Sigmoid colon (tissue), 7 donors: ENCODE measurements around the gene CAPZA2. TPM values are rescaled to one million over a fixed set of nuclear protein-coding genes. Genes with fewer than 3 reads are reported as not detected.

ENCODE experiments used
- DNase-seq: peaks from one replicate; pipeline ENCODE4 v3.0.0-alpha.2; 2019
- H3K27ac ChIP-seq, 4 donors: fragments of 200-600 bp; sonication (generic); one replicate each; pipeline ENCODE4 v1.5.1; 2016 to 2019; ENCODE audit warnings: mild to moderate bottlenecking in 1 of 4
- H3K27me3 ChIP-seq, 3 donors: fragments of 200-600 bp; sonication (generic); one replicate each; pipeline ENCODE4 v1.5.1; 2019; ENCODE audit warnings: mild to moderate bottlenecking in 1 of 3
- H3K36me3 ChIP-seq, 4 donors: fragments of 200-600 bp; sonication (generic); one replicate each; pipeline ENCODE4 v1.5.1; 2016 to 2019
- H3K4me1 ChIP-seq, 4 donors: fragments of 200-600 bp; sonication (generic); one replicate each; pipeline ENCODE4 v1.5.1; 2017 to 2019
- H3K4me3 ChIP-seq, 4 donors: fragments of 200-600 bp; sonication (generic); one replicate each; pipeline ENCODE4 v1.5.1; 2017 to 2019; ENCODE audit warnings: mild to moderate bottlenecking in 2 of 4, moderate library complexity in 1 of 4
- H3K9me3 ChIP-seq, 4 donors: fragments of 200-600 bp in 3 of 4; sonication (generic) in 3 of 4; one replicate each; pipeline versions ENCODE4 v1.5.1 to v1.6.1; 2013 to 2019
- EP300 ChIP-seq, 4 donors: sonication (generic); formaldehyde crosslinking; IDR thresholded peaks; one replicate each; pipeline ENCODE4 v1.6.1; 2017; ENCODE audit warnings: antibody characterized with exemption in 4 of 4
- POLR2A ChIP-seq, 2 donors: fragments of 450-650 bp; IDR thresholded peaks; one replicate each; pipeline ENCODE4 v1.6.1; 2016; ENCODE audit warnings: antibody characterized with exemption in 2 of 2, mild to moderate bottlenecking in 2 of 2, moderate library complexity in 2 of 2
- POLR2AphosphoS5 ChIP-seq, 4 donors: sonication (generic); formaldehyde crosslinking; IDR thresholded peaks; one replicate each; pipeline ENCODE4 v1.6.1; 2017; ENCODE audit warnings: antibody characterized with exemption in 4 of 4
- WGBS, 2 donors: extraction: QIAGEN DNeasy Blood & Tissue Kit; methylation state at CpG; one replicate each; pipeline ENCODE4 v1.1.7; 2013; 5-methylcytosine and 5-hydroxymethylcytosine counted together
- intact Hi-C: fragments of 100-400 bp; cut with DNase I; formaldehyde crosslinking; loops from one replicate; pipeline ENCODE4 v1.15.1; 2023
- polyA plus RNA-seq, 3 donors: library from polyadenylated mRNA; stranded (reverse); fragments of 200-250 nt; gene quantifications; one replicate each; pipeline ENCODE4 v1.2.3, GENCODE V29; 2013
- total RNA-seq, 4 donors: library from RNA; depleted of rRNA; stranded (reverse); fragments of >200 nt; gene quantifications; one replicate each; pipeline ENCODE4 v1.1.0, GENCODE V29; 2016
- TF ChIP-seq, protein P1 (sequence below), 4 experiments: fragments of 450-650 bp in 3 of 4; fragments of 200-600 bp in 1 of 4; IDR thresholded peaks; one replicate each; pipeline ENCODE4 v1.5.1; 2016 to 2019; ENCODE audit warnings: antibody characterized with exemption in 4 of 4, mild to moderate bottlenecking in 3 of 4, moderate library complexity in 2 of 4
- donor health status: healthy with polysubstance abuse.
- donor health status: Bipolar disorder and iron deficiency.
- donor health status: healthy.

The CAPZA2 gene
- total and polyA plus RNA-seq, 7 donors: 75.3 to 242 (median 189) TPM

DNA sequence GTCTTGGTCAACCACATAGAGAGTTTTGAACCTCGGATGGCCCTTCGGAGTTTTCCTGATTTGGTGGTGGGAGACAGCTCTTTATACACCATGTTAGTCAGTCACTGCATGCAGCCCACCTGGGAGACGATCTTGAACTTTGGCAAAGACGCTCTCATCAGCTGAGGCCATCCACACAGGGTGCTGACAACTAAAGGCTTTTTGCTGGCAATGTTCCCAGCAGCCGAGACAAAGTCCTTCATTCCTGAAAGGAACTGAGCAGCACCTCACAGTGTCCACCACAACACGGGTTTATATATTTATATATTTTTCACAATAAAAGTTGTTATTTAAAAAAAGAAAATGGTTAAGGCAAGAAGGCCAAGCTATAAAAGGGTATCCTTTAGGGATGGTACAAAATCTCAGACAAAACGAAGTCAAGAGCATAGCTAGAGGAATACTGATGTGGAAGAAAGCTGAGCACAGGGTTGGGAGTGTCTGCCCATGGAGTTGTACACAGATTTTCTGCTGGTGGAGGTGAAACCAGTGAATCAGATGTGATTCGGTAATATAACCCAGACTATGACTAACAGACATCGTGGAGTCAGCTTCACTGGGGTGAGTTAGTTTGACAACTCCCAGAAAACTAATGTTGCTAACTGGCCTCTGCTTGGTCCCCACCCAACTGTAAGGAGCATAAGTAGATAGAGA lies 27.4 kb upstream of the CAPZA2 start:
- H3K36me3 ChIP-seq: no peaks in the 10 kb centered on the region
- WGBS, 2 donors: 29 to 72% methylated on average over 9 of the region's 9 CpGs
- intact Hi-C loops: no loop called here

DNA sequence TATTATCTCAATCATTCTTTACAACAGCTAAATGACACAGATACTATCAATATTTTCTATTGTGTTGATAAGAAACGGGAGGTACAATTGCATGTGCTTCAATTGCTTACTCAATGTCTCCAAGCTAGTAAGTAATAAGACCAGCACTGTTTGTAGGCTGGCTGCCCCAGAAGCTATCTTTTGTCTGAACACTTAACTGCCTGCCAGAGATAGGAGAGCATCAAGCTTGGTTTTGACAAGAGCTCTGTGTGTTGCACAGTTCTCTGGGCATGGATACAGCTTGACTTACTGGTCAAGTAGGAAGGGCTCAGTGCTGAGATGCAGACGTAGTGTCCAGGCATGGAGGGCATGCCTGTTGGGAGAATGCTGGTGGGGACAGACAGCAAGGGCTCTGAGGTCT lies 26.3 kb upstream of the CAPZA2 start:
- intact Hi-C loops: no loop called here
- Histone ChIP-seq H3K36me3 (no peaks in the 10 kb centered on the region), H3K4me1 (no peaks in the 10 kb centered on the region), H3K27ac (no peak overlapping the region), H3K4me3 (no peak overlapping the region), H3K27me3 (no peaks in the 10 kb centered on the region), H3K9me3 (no peaks in the 10 kb centered on the region)
- no peak for DNase-seq
- 65 to 76% methylated on average over 2 of the region's 2 CpGs for WGBS, 2 donors
- no peak for TF ChIP-seq POLR2A (IDR thresholded peaks at IDR 0.05)
- TF ChIP-seq, protein P1, sequence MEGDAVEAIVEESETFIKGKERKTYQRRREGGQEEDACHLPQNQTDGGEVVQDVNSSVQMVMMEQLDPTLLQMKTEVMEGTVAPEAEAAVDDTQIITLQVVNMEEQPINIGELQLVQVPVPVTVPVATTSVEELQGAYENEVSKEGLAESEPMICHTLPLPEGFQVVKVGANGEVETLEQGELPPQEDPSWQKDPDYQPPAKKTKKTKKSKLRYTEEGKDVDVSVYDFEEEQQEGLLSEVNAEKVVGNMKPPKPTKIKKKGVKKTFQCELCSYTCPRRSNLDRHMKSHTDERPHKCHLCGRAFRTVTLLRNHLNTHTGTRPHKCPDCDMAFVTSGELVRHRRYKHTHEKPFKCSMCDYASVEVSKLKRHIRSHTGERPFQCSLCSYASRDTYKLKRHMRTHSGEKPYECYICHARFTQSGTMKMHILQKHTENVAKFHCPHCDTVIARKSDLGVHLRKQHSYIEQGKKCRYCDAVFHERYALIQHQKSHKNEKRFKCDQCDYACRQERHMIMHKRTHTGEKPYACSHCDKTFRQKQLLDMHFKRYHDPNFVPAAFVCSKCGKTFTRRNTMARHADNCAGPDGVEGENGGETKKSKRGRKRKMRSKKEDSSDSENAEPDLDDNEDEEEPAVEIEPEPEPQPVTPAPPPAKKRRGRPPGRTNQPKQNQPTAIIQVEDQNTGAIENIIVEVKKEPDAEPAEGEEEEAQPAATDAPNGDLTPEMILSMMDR (IDR thresholded peaks at IDR 0.05): no peak
- no peak for TF ChIP-seq EP300 (IDR thresholded peaks at IDR 0.05)
- no peak for TF ChIP-seq POLR2AphosphoS5 (IDR thresholded peaks at IDR 0.05)

More for the DNA sequence above, 27.4 kb upstream of the CAPZA2 start:
- no peak overlapping the region for H3K4me3 ChIP-seq
- no peaks in the 10 kb centered on the region for H3K4me1 ChIP-seq
- TF ChIP-seq POLR2A (IDR thresholded peaks at IDR 0.05) (no peak), EP300 (IDR thresholded peaks at IDR 0.05) (no peak)
- H3K27ac ChIP-seq: no peak overlapping the region
- H3K9me3 ChIP-seq: no peaks in the 10 kb centered on the region
- no peak for DNase-seq
- no peaks in the 10 kb centered on the region for H3K27me3 ChIP-seq

DNA sequence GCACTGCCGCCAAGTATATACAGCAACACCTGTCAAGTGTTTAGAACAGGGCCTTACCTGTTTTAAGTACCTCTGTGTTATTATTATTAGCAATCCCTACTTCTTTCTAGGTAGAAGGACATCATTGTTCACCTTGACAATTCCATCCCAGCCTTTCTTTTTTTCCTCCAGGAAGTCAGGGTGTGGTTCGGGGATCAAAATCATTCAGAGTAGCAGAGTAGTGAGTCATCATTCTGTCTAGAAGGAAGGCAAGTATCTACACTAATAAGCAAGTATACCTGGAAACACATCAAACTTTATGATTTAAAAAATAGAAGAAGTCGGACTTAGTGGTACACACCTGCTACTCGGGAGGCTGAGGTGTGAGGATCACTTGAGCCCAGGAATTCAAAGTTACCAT lies 25.5 kb upstream of the CAPZA2 start:
- DNase-seq: no peak
- Histone ChIP-seq H3K27me3 (no peaks in the 10 kb centered on the region), H3K27ac (no peak overlapping the region), H3K4me3 (no peak overlapping the region), H3K4me1 (no peaks in the 10 kb centered on the region), H3K36me3 (no peaks in the 10 kb centered on the region), H3K9me3 (no peaks in the 10 kb centered on the region)
- WGBS, 2 donors: 61 to 87% methylated on average over 4 of the region's 4 CpGs
- intact Hi-C loops: no loop called here
- no peak for TF ChIP-seq EP300 (IDR thresholded peaks at IDR 0.05)
- TF ChIP-seq POLR2AphosphoS5 (IDR thresholded peaks at IDR 0.05): no peak
- TF ChIP-seq, protein P1 (IDR thresholded peaks at IDR 0.05): no peak
- TF ChIP-seq POLR2A (IDR thresholded peaks at IDR 0.05): no peak

DNA sequence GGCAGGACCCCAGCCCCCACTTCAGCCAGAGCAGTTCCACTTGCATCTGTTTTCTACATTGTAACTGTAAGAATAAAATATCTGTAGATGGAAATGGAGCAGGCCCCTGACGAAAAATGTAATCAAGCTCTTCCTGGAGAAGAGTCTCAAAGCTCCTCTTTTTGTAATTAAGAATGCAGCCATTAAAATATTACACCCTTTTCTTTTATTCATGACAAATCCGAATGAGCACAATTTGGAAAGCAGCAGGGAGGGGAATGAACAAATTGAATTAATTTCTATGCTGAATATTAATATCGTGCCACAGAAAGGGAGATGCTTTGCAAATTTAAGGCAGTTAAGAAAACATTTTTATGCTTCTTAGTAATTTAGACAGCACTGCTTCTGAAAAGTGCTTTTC lies 24.8 kb upstream of the CAPZA2 start:
- Histone ChIP-seq H3K27me3 (no peaks in the 10 kb centered on the region), H3K4me3 (no peak overlapping the region), H3K4me1 (no peaks in the 10 kb centered on the region), H3K9me3 (no peaks in the 10 kb centered on the region), H3K36me3 (no peaks in the 10 kb centered on the region), H3K27ac (no peak overlapping the region)
- no peak for DNase-seq
- intact Hi-C loops: no loop called here
- WGBS, 2 donors: 89 to 93% methylated on average over 3 of the region's 3 CpGs
- TF ChIP-seq EP300 (IDR thresholded peaks at IDR 0.05) (no peak), POLR2AphosphoS5 (IDR thresholded peaks at IDR 0.05) (no peak), POLR2A (IDR thresholded peaks at IDR 0.05) (no peak)
- TF ChIP-seq, protein P1 (IDR thresholded peaks at IDR 0.05): no peak

DNA sequence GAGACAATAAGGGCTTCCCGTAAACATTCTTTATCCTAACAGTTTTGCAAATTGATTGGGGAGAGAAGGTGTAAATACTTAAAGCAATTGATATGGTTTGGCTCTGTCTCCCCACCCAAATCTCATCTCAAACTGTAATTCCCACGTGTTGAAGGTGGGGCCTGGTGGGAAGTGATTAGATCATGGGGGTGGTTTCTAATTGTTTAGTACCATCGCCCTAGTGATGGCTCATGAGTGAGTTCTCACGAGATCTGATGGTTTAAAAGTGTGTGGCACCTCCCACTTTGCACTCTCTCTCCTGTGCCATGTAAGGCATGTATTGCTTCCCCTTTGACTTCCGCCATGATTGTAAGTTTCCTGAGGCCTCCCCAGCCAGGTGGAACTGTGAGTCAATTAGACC lies 22.1 kb upstream of the CAPZA2 start:
- no peaks in the 10 kb centered on the region for H3K27me3 ChIP-seq
- no peak for TF ChIP-seq POLR2AphosphoS5 (IDR thresholded peaks at IDR 0.05)
- intact Hi-C loops: no loop called here
- no peaks in the 10 kb centered on the region for H3K36me3 ChIP-seq
- WGBS, 2 donors: 56 to 80% methylated on average over 5 of the region's 5 CpGs
- no peaks in the 10 kb centered on the region for H3K4me1 ChIP-seq
- H3K4me3 ChIP-seq: no peak overlapping the region
- H3K27ac ChIP-seq: no peak overlapping the region
- no peak for DNase-seq
- H3K9me3 ChIP-seq: no peaks in the 10 kb centered on the region

DNA sequence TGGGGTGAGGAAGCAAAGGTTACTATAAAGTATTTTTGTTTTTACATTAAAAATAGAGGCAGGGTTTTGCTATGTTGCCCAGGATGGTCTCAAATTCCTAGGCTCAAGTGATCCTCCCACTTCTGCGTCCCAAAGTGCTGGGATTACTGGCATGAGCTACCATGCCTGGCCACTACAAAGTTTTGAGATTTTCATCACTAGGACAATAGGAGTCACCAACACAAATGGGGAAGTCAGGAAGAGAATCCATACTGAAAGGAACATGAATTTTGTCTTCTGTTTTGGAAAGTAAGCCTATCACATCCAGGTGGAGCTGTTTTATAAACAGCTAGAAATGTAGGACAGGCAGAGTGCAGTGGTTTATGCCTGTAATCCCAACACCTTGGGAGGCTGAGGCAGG lies 20.0 kb upstream of the CAPZA2 start:
- Histone ChIP-seq H3K27ac (no peak overlapping the region), H3K4me1 (no peaks in the 10 kb centered on the region), H3K27me3 (no peaks in the 10 kb centered on the region), H3K4me3 (no peak overlapping the region), H3K9me3 (no peaks in the 10 kb centered on the region), H3K36me3 (no peaks in the 10 kb centered on the region)
- DNase-seq: no peak
- TF ChIP-seq, protein P1 (IDR thresholded peaks at IDR 0.05): no peak
- TF ChIP-seq POLR2AphosphoS5 (IDR thresholded peaks at IDR 0.05) (no peak), POLR2A (IDR thresholded peaks at IDR 0.05) (no peak), EP300 (IDR thresholded peaks at IDR 0.05) (no peak)
- intact Hi-C loops: no loop called here
- WGBS, 2 donors: 91 to 96% methylated on average over 1 of the region's 1 CpG
